ENCODE results near the gene TANGO6. TPM values are rescaled to one million over a fixed set of nuclear protein-coding genes. Genes with fewer than 3 reads are reported as not detected.
A peak's percentile ranks its signal among the peaks of the same experiment; 100 is the strongest.

Gene TANGO6
- total RNA-seq, 2 donors from 2014 or later, result 9.6 to 22.7 TPM

GRCh38 chr16:69079697-69080096 lies 236.4 kb downstream of the TANGO6 start:
- Histone ChIP-seq H3K27me3 (no peaks in the 10 kb centered on the region), H3K36me3 (replicated peaks in 1 of 2; ENCODE audit: insufficient read depth in 1 of 2, low read depth in 2 of 2) (no peaks in the 10 kb centered on the region), H3K9me3 (no peaks in the 10 kb centered on the region), H3K4me3 (no peak overlapping the region), H3K27ac (no peak overlapping the region), H3K4me1 (no peaks in the 10 kb centered on the region)
- WGBS, 2 donors, result 98% methylated on average over 2 of the region's 2 CpGs
- DNase-seq, result no peak
- no peak for ATAC-seq
- intact Hi-C loops (cut with DNase I), result no loop called here
- TF ChIP-seq POLR2A (IDR thresholded peaks at IDR 0.05) (no peak), CTCF (IDR thresholded peaks at IDR 0.05) (no peak)

GRCh38 chr16:69083306-69083941 lies 240.1 kb downstream of the TANGO6 start:
- Histone ChIP-seq H3K27me3 (no peaks in the 10 kb centered on the region), H3K27ac (no peak overlapping the region), H3K4me3 (no peak overlapping the region), H3K4me1 (no peaks in the 10 kb centered on the region), H3K9me3 (no peaks in the 10 kb centered on the region), H3K36me3 (replicated peaks in 1 of 2; ENCODE audit: insufficient read depth in 1 of 2, low read depth in 2 of 2) (no peaks in the 10 kb centered on the region)
- ATAC-seq, result no peak
- WGBS, 2 donors, result 89 to 97% methylated on average over 9 to 16 of the region's 16 CpGs
- TF ChIP-seq CTCF (IDR thresholded peaks at IDR 0.05), result peak in 1 of 7 experiments; percentile 23
- TF ChIP-seq POLR2A (IDR thresholded peaks at IDR 0.05), result no peak
- intact Hi-C loops (cut with DNase I), result no loop called here
- peak in 1 of 4 donors; percentile 25 for DNase-seq

- TF ChIP-seq CTCF (IDR thresholded peaks at IDR 0.05) (no peak), POLR2A (IDR thresholded peaks at IDR 0.05) (no peak)
- WGBS, 2 donors, result 80 to 83% methylated on average over 2 of the region's 2 CpGs
- no peaks in the 10 kb centered on the region for H3K36me3 ChIP-seq (replicated peaks in 1 of 2; ENCODE audit: insufficient read depth in 1 of 2, low read depth in 2 of 2)
- peaks cover 7% of the 10 kb centered on the region for H3K4me1 ChIP-seq
- no peak overlapping the region for H3K4me3 ChIP-seq
- ATAC-seq (no peak), DNase-seq (no peak)
- no peak overlapping the region for H3K27ac ChIP-seq
- intact Hi-C loops (cut with DNase I), result no loop called here
- H3K9me3 ChIP-seq, result no peaks in the 10 kb centered on the region
- no peaks in the 10 kb centered on the region for H3K27me3 ChIP-seq
Measured at GRCh38 chr16:69084289-69084688, 241.0 kb downstream of the TANGO6 start.

- H3K27me3 ChIP-seq, result no peaks in the 10 kb centered on the region
- H3K27ac ChIP-seq, result no peak overlapping the region
- peaks cover 14% of the 10 kb centered on the region for H3K4me1 ChIP-seq
- ATAC-seq (no peak), DNase-seq (no peak)
- no peak overlapping the region for H3K4me3 ChIP-seq
- no peaks in the 10 kb centered on the region for H3K9me3 ChIP-seq
- intact Hi-C loops (cut with DNase I), result no loop called here
- 68 to 80% methylated on average over 5 of the region's 5 CpGs for WGBS, 2 donors
- TF ChIP-seq POLR2A (IDR thresholded peaks at IDR 0.05) (no peak), CTCF (IDR thresholded peaks at IDR 0.05) (no peak)
- H3K36me3 ChIP-seq (replicated peaks in 1 of 2; ENCODE audit: insufficient read depth in 1 of 2, low read depth in 2 of 2), result no peaks in the 10 kb centered on the region
Measured at GRCh38 chr16:69085032-69085695, 241.8 kb downstream of the TANGO6 start.

- Histone ChIP-seq H3K27me3 (no peaks in the 10 kb centered on the region), H3K9me3 (no peaks in the 10 kb centered on the region), H3K4me1 (peaks cover 14% of the 10 kb centered on the region), H3K4me3 (no peak overlapping the region), H3K36me3 (replicated peaks in 1 of 2; ENCODE audit: insufficient read depth in 1 of 2, low read depth in 2 of 2) (no peaks in the 10 kb centered on the region), H3K27ac (no peak overlapping the region)
- intact Hi-C loops (cut with DNase I), result no loop called here
- no peak for DNase-seq
- no peak for ATAC-seq
- no peak for TF ChIP-seq POLR2A (IDR thresholded peaks at IDR 0.05)
- TF ChIP-seq CTCF (IDR thresholded peaks at IDR 0.05), result no peak
- 65 to 70% methylated on average over 3 of the region's 3 CpGs for WGBS, 2 donors
Measured at GRCh38 chr16:69087161-69087581, 243.8 kb downstream of the TANGO6 start.

All from body of pancreas (tissue), 4 donors.